A549 (cell line): ENCODE data around the gene XPO1. TPM values are rescaled to one million over a fixed set of nuclear protein-coding genes. Genes with fewer than 3 reads are reported as not detected.

Experiments
- ATAC-seq, 2 experiments: fragments of 200-7000 bp in 1 of 2; fragments of >200 bp in 1 of 2; cut with Nextera tagmentation in 1 of 2; cut with Tn5 transposase in 1 of 2; 3 replicates each; pipeline versions ENCODE4 v1.8.0 to v1.9.1; 2018 to 2020; ENCODE audit warnings: mild to moderate bottlenecking in 1 of 2, moderate library complexity in 1 of 2
- CTCF ChIA-PET: fragments of 300-600 bp; sonication (Branson Sonifier 250); formaldehyde crosslinking; extraction: SDS; loops from one replicate; lab custom pipeline; 2021; ENCODE audit warnings: antibody characterized with exemption, inconsistent platforms; lab: Yijun Ruan, JAX
- POLR2A ChIA-PET: fragments of 350-600 bp; formaldehyde crosslinking; extraction: SDS; loops from one replicate; lab custom pipeline; 2021; ENCODE audit warnings: antibody characterized with exemption, inconsistent platforms; lab: Yijun Ruan, JAX
- DNase-seq, 2 experiments: peaks; one replicate each; pipeline versions ENCODE4 v3.0.0 to v3.0.0-alpha.2; 2011 to 2016; ENCODE audit warnings: low read depth in 1 of 2, low spot score in 1 of 2
- FAIRE-seq: peaks from 2 replicates; lab custom pipeline; 2011; peaks lifted over from hg19 to GRCh38; lab: Jason Lieb, UNC
- H3K27ac ChIP-seq, 2 experiments: fragments of >200 bp; sonication (Bioruptor Twin); formaldehyde crosslinking; 3 replicates each; pipeline ENCODE4 v1.5.1; 2016 to 2017
- H3K4me1 ChIP-seq: fragments of >200 bp; sonication (Bioruptor Twin); formaldehyde crosslinking; 3 replicates; pipeline ENCODE4 v1.6.1; 2016
- H3K4me2 ChIP-seq: fragments of >200 bp; sonication (Bioruptor Twin); formaldehyde crosslinking; 3 replicates; pipeline ENCODE4 v1.6.1; 2016
- H3K4me3 ChIP-seq: fragments of >200 bp; sonication (Bioruptor Twin); formaldehyde crosslinking; 3 replicates; pipeline ENCODE4 v1.5.1; 2016
- H3K9me3 ChIP-seq: fragments of >200 bp; sonication (Bioruptor Twin); formaldehyde crosslinking; 3 replicates; pipeline ENCODE4 v1.6.1; 2016
- BHLHE40 ChIP-seq: IDR thresholded peaks from 2 replicates; pipeline ENCODE4 v1.6.1; 2012; ENCODE audit warnings: low read depth, low read length, inconsistent platforms
- CBX2 ChIP-seq: fragments of 200-600 bp; sonication (generic); IDR thresholded peaks from 2 replicates; pipeline ENCODE4 v1.6.1; 2016; ENCODE audit warnings: low read depth, mild to moderate bottlenecking, borderline replicate concordance
- CHD4 ChIP-seq: fragments of 200-600 bp; sonication (generic); IDR thresholded peaks from 2 replicates; pipeline ENCODE4 v1.6.1; 2016; ENCODE audit warnings: antibody characterized with exemption, mild to moderate bottlenecking, borderline replicate concordance
- CTCF ChIP-seq: fragments of >200 bp; sonication (Bioruptor Twin); formaldehyde crosslinking; IDR thresholded peaks from 3 replicates; pipeline ENCODE4 v1.5.1; 2016
- E2F6 ChIP-seq: IDR thresholded peaks from 2 replicates; pipeline ENCODE4 v1.6.1; 2012; ENCODE audit warnings: low read depth, borderline replicate concordance
- EHF ChIP-seq: fragments of 250-450 bp; sonication (Bioruptor Pico); IDR thresholded peaks from 2 replicates; pipeline ENCODE4 v1.5.0; 2020; ENCODE audit warnings: mild to moderate bottlenecking
- ELK1 ChIP-seq: fragments of 150-350 bp; IDR thresholded peaks from 2 replicates; pipeline ENCODE4 v1.6.1; 2014; ENCODE audit warnings: low read depth, mild to moderate bottlenecking, low read length
- FOXS1 ChIP-seq: fragments of 250-450 bp; sonication (Bioruptor Pico); IDR thresholded peaks from 2 replicates; pipeline ENCODE4 v1.5.0; 2020; ENCODE audit warnings: mild to moderate bottlenecking, moderate library complexity
- GATA3 ChIP-seq: IDR thresholded peaks from 2 replicates; pipeline ENCODE4 v1.6.1; 2012; ENCODE audit warnings: borderline replicate concordance
- HES2 ChIP-seq: fragments of >200 bp; sonication (Bioruptor Twin); formaldehyde crosslinking; IDR thresholded peaks from 2 replicates; pipeline ENCODE4 v1.6.1; 2016
- HEYL ChIP-seq: fragments of 250-450 bp; sonication (Bioruptor Pico); IDR thresholded peaks from 2 replicates; pipeline ENCODE4 v1.8.0; 2021; ENCODE audit warnings: mild to moderate bottlenecking, moderate library complexity
- KDM1A ChIP-seq: fragments of 200-600 bp; sonication (generic); IDR thresholded peaks from 2 replicates; pipeline ENCODE4 v1.6.1; 2016; ENCODE audit warnings: low read depth, mild to moderate bottlenecking
- MAX ChIP-seq: IDR thresholded peaks from 2 replicates; pipeline ENCODE4 v1.6.1; 2012
- MYC ChIP-seq: IDR thresholded peaks from 2 replicates; pipeline ENCODE4 v1.6.1; 2012; ENCODE audit warnings: mild to moderate bottlenecking, inconsistent platforms, low read length, improper control_type of control experiment, borderline replicate concordance
- NFE2L2 ChIP-seq: fragments of 150-350 bp; conservative IDR thresholded peaks from 2 replicates; pipeline ENCODE4 v1.6.1; 2014; ENCODE audit warnings: low read length
- NR3C1 ChIP-seq: fragments of >200 bp; sonication (Bioruptor Twin); formaldehyde crosslinking; IDR thresholded peaks from 3 replicates; pipeline ENCODE4 v1.6.1; 2017
- POLR2A ChIP-seq: IDR thresholded peaks from 2 replicates; pipeline ENCODE4 v1.6.1; 2012; ENCODE audit warnings: mild to moderate bottlenecking, low read length
- POLR2AphosphoS2 ChIP-seq: conservative IDR thresholded peaks from 2 replicates; pipeline ENCODE4 v1.6.1; 2012; ENCODE audit warnings: low read length, improper control_type of control experiment, inconsistent platforms
- RCOR1 ChIP-seq: fragments of 150-350 bp; IDR thresholded peaks from 2 replicates; pipeline ENCODE4 v1.6.1; 2014; ENCODE audit warnings: antibody characterized with exemption, low read length, low read depth
- REST ChIP-seq: fragments of 200-600 bp; sonication (generic); IDR thresholded peaks from 2 replicates; pipeline ENCODE4 v1.6.1; 2016; ENCODE audit warnings: antibody characterized with exemption, mild to moderate bottlenecking, moderate library complexity
- RFX5 ChIP-seq: fragments of 450-650 bp; IDR thresholded peaks from 2 replicates; pipeline ENCODE4 v1.7.1; 2014; ENCODE audit warnings: antibody characterized with exemption, mild to moderate bottlenecking, moderate library complexity
- RNF2 ChIP-seq: fragments of 200-600 bp; sonication (generic); IDR thresholded peaks from 2 replicates; pipeline ENCODE4 v1.6.1; 2016; ENCODE audit warnings: low read depth, mild to moderate bottlenecking, antibody characterized with exemption, moderate library complexity, borderline replicate concordance
- TFCP2L1 ChIP-seq: fragments of 250-450 bp; sonication (Bioruptor Pico); IDR thresholded peaks from 2 replicates; pipeline ENCODE4 v1.5.0; 2021; ENCODE audit warnings: mild to moderate bottlenecking
- TP53 ChIP-seq: fragments of 250-450 bp; sonication (Bioruptor Pico); IDR thresholded peaks from 2 replicates; pipeline ENCODE4 v1.5.0; 2021; ENCODE audit warnings: mild to moderate bottlenecking, moderate library complexity
- USF2 ChIP-seq: fragments of 450-650 bp; IDR thresholded peaks from 2 replicates; pipeline ENCODE4 v1.6.1; 2014; ENCODE audit warnings: antibody characterized with exemption
- ZFP36 ChIP-seq: fragments of 450-650 bp; IDR thresholded peaks from 2 replicates; pipeline ENCODE4 v1.6.1; 2014; ENCODE audit warnings: borderline replicate concordance; ENCODE audit not compliant: partially characterized antibody
- WGBS: methylation state at CpG from one replicate; pipeline ENCODE4 v1.1.6; 2017; ENCODE audit errors: missing lambda C conversion rate; 5-methylcytosine and 5-hydroxymethylcytosine counted together
- polyA plus RNA-seq, 4 experiments: library from polyadenylated mRNA; depleted of rRNA in 3 of 4; stranded (reverse); fragments of >200 nt; fragmentation: RNase III in 1 of 4; extraction: RNeasy Plus Mini Kit Qiagen cat#74134 plus additional on column Dnase treatment in 1 of 4; gene quantifications; 2 replicates in 3 of 4; 3 replicates in 1 of 4; pipeline ENCODE4 v1.2.3, GENCODE V29; 2011 to 2017

The XPO1 gene
- polyA plus RNA-seq, 2 of the 4 experiments (the other 2 are of a cell fraction), result 152 to 216 TPM

GRCh38 chr2:61465045-61465444 is 73.1 kb downstream of the XPO1 start:
- no peaks in the 10 kb centered on the region for H3K9me3 ChIP-seq
- H3K4me3 ChIP-seq, result no peak overlapping the region
- H3K27ac ChIP-seq, result peak overlapping the region; percentile 55 to 82
- TF ChIP-seq GATA3 (no peak), BHLHE40 (no peak), NFE2L2 (no peak), TFCP2L1 (CRISPR knock-in tag) (no peak), CTCF (no peak), E2F6 (no peak), POLR2AphosphoS2 (no peak), FOXS1 (CRISPR knock-in tag) (no peak), POLR2A (no peak), MAX (no peak), TP53 (CRISPR knock-in tag) (no peak), HEYL (CRISPR knock-in tag) (no peak), CBX2 (no peak), CHD4 (no peak), KDM1A (no peak)
- WGBS, result 65% methylated on average over 3 of the region's 3 CpGs
- CTCF ChIA-PET, result interaction anchor here (1.5 to 2.8 kb wide), 2 partner anchors 11 to 39 kb away, joined by 5 to 10 read pairs; no protein-coding TSS in a partner anchor
- no peak for DNase-seq
- no peak for FAIRE-seq
- POLR2A ChIA-PET, result interaction anchor here (0.6 kb wide), 1 partner anchor 80 kb away, joined by 3 read pairs; no protein-coding TSS in a partner anchor
- H3K4me1 ChIP-seq, result peaks cover 67% of the 10 kb centered on the region
- peak overlapping the region; percentile 60 for H3K4me2 ChIP-seq
- ATAC-seq, result no peak

GRCh38 chr2:61463769-61464475 is 74.2 kb downstream of the XPO1 start:
- ChIA-PET POLR2A (no interaction called here), CTCF (interaction anchor here (2.8 kb wide), 1 partner anchor 38 kb away, joined by 10 read pairs; no protein-coding TSS in a partner anchor)
- 74% methylated on average over 7 of the region's 7 CpGs for WGBS
- ATAC-seq (no peak), DNase-seq (no peak), FAIRE-seq (no peak)
- Histone ChIP-seq H3K4me3 (no peak overlapping the region), H3K27ac (0 out of 6 replicates have a peak overlapping the region, but pooled peaks of 1 of the 2 experiments have one; percentile 5), H3K4me2 (peak overlapping the region; percentile 25; the same call in 2 of the 3 replicates), H3K9me3 (no peaks in the 10 kb centered on the region), H3K4me1 (peaks cover 73% of the 10 kb centered on the region)
- no peak for TF ChIP-seq MAX
- no peak for TF ChIP-seq REST
- TF ChIP-seq EHF (CRISPR knock-in tag), result no peak
- no peak for TF ChIP-seq MYC
- no peak for TF ChIP-seq NR3C1
- no peak for TF ChIP-seq HES2
- TF ChIP-seq ZFP36, result no peak
- TF ChIP-seq RFX5, result no peak
- TF ChIP-seq ELK1, result no peak
- TF ChIP-seq RCOR1, result no peak
- TF ChIP-seq POLR2AphosphoS2, result no peak
- no peak for TF ChIP-seq RNF2
- no peak for TF ChIP-seq USF2
